GM12878 (cell line): ENCODE results near the gene HTRA3. TPM values are rescaled to one million over a fixed set of nuclear protein-coding genes. Genes with fewer than 3 reads are reported as not detected.

Source experiments
- ATAC-seq: fragments of 200-7000 bp; cut with Tn5 transposase; 3 replicates; pipeline ENCODE4 v1.9.1; 2020; ENCODE audit warnings: mild to moderate bottlenecking, moderate library complexity
- BruUV-seq: library from RNA; stranded (reverse); fragments of 400-500 nt; replicated peaks from 2 replicates; lab custom pipeline; 2021; lab: Mats Ljungman, UMichigan
- CTCF ChIA-PET: fragments of 300-600 bp; sonication (Branson Sonifier 250); formaldehyde crosslinking; extraction: SDS; loops from one replicate; lab custom pipeline; 2021; ENCODE audit warnings: inconsistent platforms; lab: Yijun Ruan, JAX
- POLR2A ChIA-PET: fragments of 350-600 bp; formaldehyde crosslinking; extraction: SDS; loops from one replicate; lab custom pipeline; 2021; ENCODE audit warnings: inconsistent platforms; lab: Charles Lee
- RAD21 ChIA-PET: fragments of 300-600 bp; sonication (Branson Sonifier 250); formaldehyde crosslinking; loops from one replicate; lab custom pipeline; 2023; ENCODE audit warnings: antibody characterized with exemption; ENCODE audit not compliant: unreplicated experiment; lab: Charles Lee
- SMC1A ChIA-PET: fragments of 300-600 bp; sonication (Branson Sonifier 250); formaldehyde crosslinking; loops from one replicate; lab custom pipeline; 2023; ENCODE audit not compliant: unreplicated experiment, uncharacterized antibody; lab: Charles Lee
- DNase-seq: peaks from one replicate; pipeline ENCODE4 v3.0.0-alpha.2; 2011; ENCODE audit warnings: low read depth, low spot score
- FAIRE-seq: peaks from 3 replicates; lab custom pipeline; 2011; peaks lifted over from hg19 to GRCh38; lab: Jason Lieb, UNC
- H2AFZ ChIP-seq: 2 replicates; pipeline ENCODE4 v1.6.0; 2011; ENCODE audit warnings: low read depth, low read length, control low read depth; ENCODE audit not compliant: control insufficient read depth
- H3K27ac ChIP-seq: 2 replicates; pipeline ENCODE4 v1.5.1; 2011; ENCODE audit warnings: control low read depth; ENCODE audit not compliant: control insufficient read depth, insufficient read depth
- H3K27me3 ChIP-seq, 2 experiments: replicated peaks in 1 of 2; 2 replicates each; pipeline versions ENCODE4 v1.6.0 to v1.6.1; 2011; ENCODE audit warnings: low read length in 1 of 2; ENCODE audit not compliant: control insufficient read depth in 2 of 2, insufficient read depth in 2 of 2
- H3K36me3 ChIP-seq, 2 experiments: 2 replicates each; pipeline ENCODE4 v1.5.1; 2011; ENCODE audit warnings: low read length in 1 of 2; ENCODE audit not compliant: control insufficient read depth in 2 of 2, insufficient read depth in 2 of 2
- H3K4me1 ChIP-seq: 2 replicates; pipeline ENCODE4 v1.6.1; 2011; ENCODE audit warnings: mild to moderate bottlenecking, low read length, moderate library complexity, mixed read lengths; ENCODE audit not compliant: control insufficient read depth, insufficient read depth
- H3K4me2 ChIP-seq: 2 replicates; pipeline ENCODE4 v1.6.0; 2011; ENCODE audit warnings: control low read depth; ENCODE audit not compliant: control insufficient read depth, insufficient read depth
- H3K4me3 ChIP-seq: fragments of 200-600 bp; sonication (generic); 2 replicates; pipeline ENCODE4 v1.5.1; 2016
- H3K79me2 ChIP-seq: 2 replicates; pipeline ENCODE4 v1.6.0; 2011; ENCODE audit warnings: low read length; ENCODE audit not compliant: control insufficient read depth, insufficient read depth
- H3K9ac ChIP-seq: 2 replicates; pipeline ENCODE4 v1.8.0; 2011; ENCODE audit warnings: low read length, control low read depth, mixed read lengths; ENCODE audit not compliant: control insufficient read depth, insufficient read depth
- H3K9me3 ChIP-seq: replicated peaks from 3 replicates; pipeline ENCODE4 v1.5.1; 2011; ENCODE audit warnings: mild to moderate bottlenecking, low read length; ENCODE audit not compliant: control insufficient read depth, insufficient read depth
- H4K20me1 ChIP-seq: 2 replicates; pipeline ENCODE4 v1.6.0; 2011; ENCODE audit not compliant: control insufficient read depth, insufficient read depth
- BHLHE40 ChIP-seq, 2 experiments: fragments of 450-650 bp in 1 of 2; IDR thresholded peaks; 2 replicates each; pipeline ENCODE4 v1.6.1; 2011 to 2017; ENCODE audit warnings: low read depth in 2 of 2, borderline replicate concordance in 1 of 2, improper control_type of control experiment in 1 of 2, low read length in 1 of 2, mild to moderate bottlenecking in 1 of 2
- CEBPB ChIP-seq, 2 experiments: fragments of 150-350 bp in 1 of 2; IDR thresholded peaks; 2 replicates each; pipeline ENCODE4 v1.6.1; 2012 to 2014; ENCODE audit warnings: low read depth in 2 of 2, low read length in 2 of 2, borderline replicate concordance in 1 of 2, inconsistent platforms in 1 of 2
- EZH2 ChIP-seq: IDR thresholded peaks from 2 replicates; pipeline ENCODE4 v1.6.1; 2012; ENCODE audit warnings: low read depth, mild to moderate bottlenecking, control low read depth, inconsistent platforms, low read length, borderline replicate concordance; ENCODE audit not compliant: control insufficient read depth
- KLF5 ChIP-seq: fragments of 450-650 bp; IDR thresholded peaks from 2 replicates; pipeline ENCODE4 v1.6.1; 2014; ENCODE audit warnings: mild to moderate bottlenecking; ENCODE audit not compliant: partially characterized antibody
- MYC ChIP-seq: IDR thresholded peaks from 2 replicates; pipeline ENCODE4 v1.6.1; 2011; ENCODE audit warnings: mild to moderate bottlenecking, low read length, moderate library complexity, inconsistent platforms; ENCODE audit not compliant: insufficient read depth, insufficient replicate concordance, insufficient read length, severe bottlenecking
- RAD21 ChIP-seq: IDR thresholded peaks from 2 replicates; pipeline ENCODE4 v1.6.1; 2011; ENCODE audit warnings: mild to moderate bottlenecking, low read depth, low read length, moderate library complexity; ENCODE audit not compliant: insufficient read depth
- ZNF207 ChIP-seq: fragments of 450-650 bp; IDR thresholded peaks from 2 replicates; pipeline ENCODE4 v1.6.1; 2014; ENCODE audit warnings: antibody characterized with exemption, mild to moderate bottlenecking, borderline replicate concordance
- ZNF384 ChIP-seq: IDR thresholded peaks from 2 replicates; pipeline ENCODE4 v1.6.1; 2012; ENCODE audit warnings: low read depth, mild to moderate bottlenecking, low read length, improper control_type of control experiment, borderline replicate concordance
- WGBS: methylation state at CpG from one replicate; pipeline ENCODE4 v1.1.6; 2016; ENCODE audit warnings: low lambda C conversion rate; ENCODE audit not compliant: insufficient replicate concordance, insufficient coverage; ENCODE audit errors: missing lambda C conversion rate; 5-methylcytosine and 5-hydroxymethylcytosine counted together
- in situ Hi-C: fragments of 300-500 bp; cut with MboI; formaldehyde crosslinking; loops from 9 replicates; pipeline ENCODE4 v1.14.3; 2018; ENCODE audit warnings: mixed read lengths
- intact Hi-C: fragments of 100-400 bp; cut with micrococcal nuclease; formaldehyde crosslinking; loops from one replicate; pipeline ENCODE4 v1.14.2; 2022; ENCODE audit not compliant: unreplicated experiment
- polyA plus RNA-seq, 11 experiments: library from polyadenylated mRNA; depleted of rRNA in 4 of 11; unstranded in 6 of 11; stranded (reverse) in 5 of 11; fragments of >200 nt; fragmentation: Nextera tagmentation in 4 of 11; fragmentation: Illumina TruSeq in 1 of 11; extraction: Ambion mirVana in 4 of 11; extraction: Trizol in 1 of 11; gene quantifications; 1 replicate in 1 of 11; 2 replicates in 10 of 11; pipeline versions ENCODE4 v1.2.1 to v1.2.3, GENCODE V29; 2011 to 2016; ENCODE audit warnings: inconsistent platforms in 2 of 11, missing spikeins in 2 of 11, low read depth in 1 of 11
- total RNA-seq, 4 experiments: library from RNA; depleted of rRNA in 3 of 4; stranded (reverse); fragments of >200 nt in 3 of 4; fragmentation: Illumina TruSeq in 1 of 4; extraction: Trizol in 1 of 4; gene quantifications; 2 replicates each; pipeline versions ENCODE4 v1.2.1 to v1.2.3, GENCODE V29; 2013 to 2021
- TF ChIP-seq, protein P1 (sequence below): IDR thresholded peaks from 2 replicates; pipeline ENCODE4 v1.6.1; 2012; ENCODE audit warnings: improper control_type of control experiment, low read depth, low read length; ENCODE audit not compliant: insufficient replicate concordance

The HTRA3 gene
- total and polyA plus RNA-seq, 10 of the 15 experiments (the other 5 are each of a cell fraction or from before 2014, with no cell fraction given), result 0.04 to 1.2 (median 0.08) TPM; not detected in 7

DNA sequence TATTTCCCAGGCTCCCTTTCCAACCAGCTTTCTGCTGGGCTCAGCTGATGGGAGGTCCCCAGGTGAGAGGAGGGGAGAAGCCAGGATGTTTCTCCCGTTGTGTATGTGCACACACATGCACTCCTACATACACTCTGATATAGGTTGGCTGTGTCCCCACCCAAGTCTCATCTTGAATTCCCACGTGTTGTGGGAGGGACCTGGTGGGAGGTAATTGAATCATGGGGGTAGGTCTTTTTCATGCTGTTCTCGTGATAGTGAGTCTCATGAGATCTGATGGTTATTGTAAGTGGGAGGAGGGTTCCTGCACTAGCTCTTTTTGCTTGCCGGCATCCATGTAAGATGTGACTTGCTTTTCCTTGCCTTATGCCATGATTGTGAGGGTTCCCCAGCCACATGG lies 11.7 kb upstream of the HTRA3 start:
- Histone ChIP-seq H3K36me3 (no peaks in the 10 kb centered on the region), H3K9me3 (no peaks in the 10 kb centered on the region), H2AFZ (no peak overlapping the region), H4K20me1 (no peaks in the 10 kb centered on the region), H3K79me2 (no peaks in the 10 kb centered on the region), H3K27ac (no peak overlapping the region), H3K4me3 (no peak overlapping the region), H3K27me3 (no peaks in the 10 kb centered on the region), H3K4me1 (no peaks in the 10 kb centered on the region), H3K4me2 (no peak overlapping the region), H3K9ac (no peak overlapping the region)
- no peak for ATAC-seq
- ChIA-PET POLR2A (no interaction called here), RAD21 (interaction anchor here (0.6 kb wide), 1 partner anchor 177 kb away, joined by 4 read pairs; no protein-coding TSS in a partner anchor), CTCF (interaction anchor here (1.0 kb wide), 1 partner anchor 16 kb away, joined by 3 read pairs; no protein-coding TSS in a partner anchor), SMC1A (no interaction called here)
- intact Hi-C loops (no loop called here), in situ Hi-C loops (no loop called here)
- BruUV-seq, result no TSS peak
- no peak for FAIRE-seq
- no peak for DNase-seq
- TF ChIP-seq KLF5 (no peak), CEBPB (IDR thresholded peaks at IDR 0.05; ENCODE audit: borderline replicate concordance in 1 of 2, low read depth in 2 of 2, low read length in 2 of 2) (no peak), RAD21 (no peak), MYC (no peak), ZNF207 (no peak), EZH2 (no peak)
- WGBS, result 34% methylated on average over 4 of the region's 4 CpGs

DNA sequence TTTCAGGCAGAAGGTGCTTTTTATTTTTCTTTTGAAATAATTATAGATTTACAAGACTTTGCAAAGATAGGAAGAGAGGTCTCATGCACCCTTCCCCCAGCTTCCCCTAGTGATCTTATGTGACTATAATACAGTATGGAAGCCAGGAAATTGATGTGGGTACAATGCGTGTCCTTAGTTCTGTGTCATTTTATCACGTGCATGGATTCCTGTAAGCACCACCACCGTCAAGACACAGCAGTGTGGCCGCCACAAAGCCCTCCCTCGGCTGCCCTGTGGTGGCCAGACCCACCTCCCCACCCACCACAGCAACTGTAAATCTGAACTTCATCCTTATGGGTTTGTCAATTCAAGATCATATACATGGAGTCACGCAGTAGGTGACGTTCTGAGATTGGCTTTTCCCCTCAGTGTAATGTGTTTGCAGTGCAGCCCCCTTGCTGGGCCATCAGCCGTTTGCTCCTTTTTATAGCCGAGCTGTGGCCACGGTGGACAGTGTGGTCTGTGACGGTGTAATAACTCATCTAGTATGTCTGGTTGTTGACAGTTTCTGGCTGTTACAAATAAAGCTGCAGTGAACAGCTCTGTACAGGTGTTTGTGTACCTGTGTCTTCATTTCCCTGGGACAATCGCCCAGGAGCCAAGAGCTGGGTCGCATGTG lies 10.9 kb upstream of the HTRA3 start:
- ATAC-seq (no peak; the same call in 1 of the 3 replicates), DNase-seq (no peak), FAIRE-seq (no peak)
- 10% methylated on average over 13 of the region's 13 CpGs for WGBS
- CTCF ChIA-PET, result interaction anchor here (1.0 kb wide), 2 partner anchors 17 to 82 kb away, joined by 3 read pairs; no protein-coding TSS in a partner anchor
- Histone ChIP-seq H3K27ac (no peak overlapping the region), H3K79me2 (no peaks in the 10 kb centered on the region), H3K27me3 (no peaks in the 10 kb centered on the region), H3K4me1 (no peaks in the 10 kb centered on the region), H3K36me3 (no peaks in the 10 kb centered on the region), H3K9me3 (no peaks in the 10 kb centered on the region), H4K20me1 (no peaks in the 10 kb centered on the region), H2AFZ (no peak overlapping the region), H3K4me2 (no peak overlapping the region), H3K4me3 (no peak overlapping the region), H3K9ac (no peak overlapping the region)
- intact Hi-C loops (no loop called here), in situ Hi-C loops (no loop called here)
- BruUV-seq, result no TSS peak
- RAD21 ChIA-PET, result interaction anchor here (0.6 kb wide), 1 partner anchor 176 kb away, joined by 4 read pairs; no protein-coding TSS in a partner anchor
- SMC1A ChIA-PET, result no interaction called here
- POLR2A ChIA-PET, result no interaction called here
- TF ChIP-seq BHLHE40 (IDR thresholded peaks at IDR 0.05; ENCODE audit: borderline replicate concordance in 1 of 2, low read depth in 2 of 2, low read length in 1 of 2) (peak in 1 of 2 experiments; percentile 46; a peak in 2 of 4 replicates), ZNF384 (no peak)
- TF ChIP-seq, protein P1, sequence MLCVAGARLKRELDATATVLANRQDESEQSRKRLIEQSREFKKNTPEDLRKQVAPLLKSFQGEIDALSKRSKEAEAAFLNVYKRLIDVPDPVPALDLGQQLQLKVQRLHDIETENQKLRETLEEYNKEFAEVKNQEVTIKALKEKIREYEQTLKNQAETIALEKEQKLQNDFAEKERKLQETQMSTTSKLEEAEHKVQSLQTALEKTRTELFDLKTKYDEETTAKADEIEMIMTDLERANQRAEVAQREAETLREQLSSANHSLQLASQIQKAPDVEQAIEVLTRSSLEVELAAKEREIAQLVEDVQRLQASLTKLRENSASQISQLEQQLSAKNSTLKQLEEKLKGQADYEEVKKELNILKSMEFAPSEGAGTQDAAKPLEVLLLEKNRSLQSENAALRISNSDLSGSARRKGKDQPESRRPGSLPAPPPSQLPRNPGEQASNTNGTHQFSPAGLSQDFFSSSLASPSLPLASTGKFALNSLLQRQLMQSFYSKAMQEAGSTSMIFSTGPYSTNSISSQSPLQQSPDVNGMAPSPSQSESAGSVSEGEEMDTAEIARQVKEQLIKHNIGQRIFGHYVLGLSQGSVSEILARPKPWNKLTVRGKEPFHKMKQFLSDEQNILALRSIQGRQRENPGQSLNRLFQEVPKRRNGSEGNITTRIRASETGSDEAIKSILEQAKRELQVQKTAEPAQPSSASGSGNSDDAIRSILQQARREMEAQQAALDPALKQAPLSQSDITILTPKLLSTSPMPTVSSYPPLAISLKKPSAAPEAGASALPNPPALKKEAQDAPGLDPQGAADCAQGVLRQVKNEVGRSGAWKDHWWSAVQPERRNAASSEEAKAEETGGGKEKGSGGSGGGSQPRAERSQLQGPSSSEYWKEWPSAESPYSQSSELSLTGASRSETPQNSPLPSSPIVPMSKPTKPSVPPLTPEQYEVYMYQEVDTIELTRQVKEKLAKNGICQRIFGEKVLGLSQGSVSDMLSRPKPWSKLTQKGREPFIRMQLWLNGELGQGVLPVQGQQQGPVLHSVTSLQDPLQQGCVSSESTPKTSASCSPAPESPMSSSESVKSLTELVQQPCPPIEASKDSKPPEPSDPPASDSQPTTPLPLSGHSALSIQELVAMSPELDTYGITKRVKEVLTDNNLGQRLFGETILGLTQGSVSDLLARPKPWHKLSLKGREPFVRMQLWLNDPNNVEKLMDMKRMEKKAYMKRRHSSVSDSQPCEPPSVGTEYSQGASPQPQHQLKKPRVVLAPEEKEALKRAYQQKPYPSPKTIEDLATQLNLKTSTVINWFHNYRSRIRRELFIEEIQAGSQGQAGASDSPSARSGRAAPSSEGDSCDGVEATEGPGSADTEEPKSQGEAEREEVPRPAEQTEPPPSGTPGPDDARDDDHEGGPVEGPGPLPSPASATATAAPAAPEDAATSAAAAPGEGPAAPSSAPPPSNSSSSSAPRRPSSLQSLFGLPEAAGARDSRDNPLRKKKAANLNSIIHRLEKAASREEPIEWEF, result no peak
